Keratinocyte (primary cell): Measurements from ENCODE around the gene ZNF207. TPM values are rescaled to one million over a fixed set of nuclear protein-coding genes. Genes with fewer than 3 reads are reported as not detected.

Source experiments
- DNase-seq: peaks from one replicate; pipeline ENCODE4 v3.0.0-alpha.2; 2011; ENCODE audit warnings: low read depth, missing footprints, low spot score
- FAIRE-seq: peaks from 2 replicates; lab custom pipeline; 2011; peaks lifted over from hg19 to GRCh38; lab: Jason Lieb, UNC
- H2AFZ ChIP-seq: 2 replicates; pipeline ENCODE4 v1.6.0; 2012; ENCODE audit warnings: low read length, control low read depth, inconsistent platforms; ENCODE audit not compliant: control insufficient read depth
- H3K27ac ChIP-seq: 2 replicates; pipeline ENCODE4 v1.5.1; 2011; ENCODE audit warnings: low read length; ENCODE audit not compliant: control insufficient read depth, insufficient read depth
- H3K27me3 ChIP-seq: 3 replicates; pipeline ENCODE4 v1.6.0; 2011; ENCODE audit warnings: low read length; ENCODE audit not compliant: control insufficient read depth, insufficient read depth; ENCODE audit errors: extremely low read depth
- H3K36me3 ChIP-seq, 2 experiments: 2 replicates in 1 of 2; 3 replicates in 1 of 2; pipeline ENCODE4 v1.5.1; 2011; ENCODE audit warnings: low read length in 2 of 2, mild to moderate bottlenecking in 1 of 2; ENCODE audit not compliant: control insufficient read depth in 2 of 2, insufficient read depth in 2 of 2; ENCODE audit errors: extremely low read depth in 1 of 2
- H3K4me1 ChIP-seq: 3 replicates; pipeline ENCODE4 v1.5.1; 2011; ENCODE audit warnings: low read length; ENCODE audit not compliant: control insufficient read depth, insufficient read depth; ENCODE audit errors: extremely low read depth
- H3K4me2 ChIP-seq: 3 replicates; pipeline ENCODE4 v1.6.0; 2011; ENCODE audit warnings: low read depth, low read length; ENCODE audit not compliant: control insufficient read depth, insufficient read depth; ENCODE audit errors: extremely low read depth
- H3K4me3 ChIP-seq, 3 experiments: fragments of 200-600 bp in 1 of 3; sonication (generic) in 1 of 3; 2 replicates in 2 of 3; 3 replicates in 1 of 3; pipeline ENCODE4 v1.5.1; 2011 to 2016; ENCODE audit warnings: low read length in 3 of 3, mild to moderate bottlenecking in 3 of 3, control low read depth in 2 of 3, inconsistent platforms in 1 of 3, low read depth in 1 of 3, mixed read lengths in 1 of 3, mixed run types in 1 of 3, moderate library complexity in 1 of 3; ENCODE audit not compliant: control insufficient read depth in 2 of 3, insufficient read depth in 2 of 3; ENCODE audit errors: extremely low read depth in 1 of 3
- H3K79me2 ChIP-seq: 2 replicates; pipeline ENCODE4 v1.6.0; 2012; ENCODE audit warnings: low read length; ENCODE audit not compliant: control insufficient read depth, insufficient read depth
- H3K9ac ChIP-seq: 3 replicates; pipeline ENCODE4 v1.6.0; 2011; ENCODE audit warnings: low read length; ENCODE audit not compliant: control insufficient read depth, insufficient read depth; ENCODE audit errors: extremely low read depth
- H3K9me1 ChIP-seq: 3 replicates; pipeline ENCODE4 v1.6.0; 2011; ENCODE audit warnings: low read length; ENCODE audit not compliant: control insufficient read depth, insufficient read depth; ENCODE audit errors: extremely low read depth
- H3K9me3 ChIP-seq: 2 replicates; pipeline ENCODE4 v1.5.1; 2012; ENCODE audit warnings: low read depth, low read length; ENCODE audit not compliant: control insufficient read depth
- H4K20me1 ChIP-seq: 3 replicates; pipeline ENCODE4 v1.6.0; 2011; ENCODE audit warnings: low read length; ENCODE audit not compliant: control insufficient read depth, insufficient read depth; ENCODE audit errors: extremely low read depth
- EZH2 ChIP-seq: IDR thresholded peaks from one replicate; pipeline ENCODE4 v1.6.1; 2012; ENCODE audit warnings: inconsistent platforms, mild to moderate bottlenecking, low read length, moderate library complexity
- dilution Hi-C: fragments of 300-500 bp; cut with MboI; formaldehyde crosslinking; loops from one replicate; pipeline ENCODE4 v1.7.0; 2020; ENCODE audit warnings: low sequenced_read_pairs; ENCODE audit not compliant: extremely low pct_ligation_motif_present
- polyA plus RNA-seq, 5 experiments: library from polyadenylated mRNA; depleted of rRNA in 3 of 5; stranded (reverse) in 3 of 5; stranded (forward) in 1 of 5; unstranded in 1 of 5; fragments of >200 nt; gene quantifications; 1 replicate in 1 of 5; 2 replicates in 3 of 5; 3 replicates in 1 of 5; pipeline versions ENCODE4 v1.2.1 to v1.2.3, GENCODE V29; 2011 to 2012; ENCODE audit warnings: missing spikeins in 2 of 5, low read depth in 1 of 5, low replicate concordance in 1 of 5
- TF ChIP-seq, protein P1 (sequence below), 3 experiments: IDR thresholded peaks in 1 of 3; conservative IDR thresholded peaks in 1 of 3; optimal IDR thresholded peaks in 1 of 3; 2 replicates in 2 of 3; 3 replicates in 1 of 3; pipeline versions ENCODE3 to v1.5.1; 2011; ENCODE audit warnings: low read length in 3 of 3, mild to moderate bottlenecking in 3 of 3, moderate library complexity in 2 of 3, control low read depth in 1 of 3, inconsistent platforms in 1 of 3; ENCODE audit not compliant: insufficient read depth in 2 of 3; ENCODE audit errors: extremely low read depth in 1 of 3

The ZNF207 gene
- polyA plus RNA-seq, 1 donor (not counting 4 experiments of a cell fraction or from before 2014, with no cell fraction given): 172 TPM

DNA sequence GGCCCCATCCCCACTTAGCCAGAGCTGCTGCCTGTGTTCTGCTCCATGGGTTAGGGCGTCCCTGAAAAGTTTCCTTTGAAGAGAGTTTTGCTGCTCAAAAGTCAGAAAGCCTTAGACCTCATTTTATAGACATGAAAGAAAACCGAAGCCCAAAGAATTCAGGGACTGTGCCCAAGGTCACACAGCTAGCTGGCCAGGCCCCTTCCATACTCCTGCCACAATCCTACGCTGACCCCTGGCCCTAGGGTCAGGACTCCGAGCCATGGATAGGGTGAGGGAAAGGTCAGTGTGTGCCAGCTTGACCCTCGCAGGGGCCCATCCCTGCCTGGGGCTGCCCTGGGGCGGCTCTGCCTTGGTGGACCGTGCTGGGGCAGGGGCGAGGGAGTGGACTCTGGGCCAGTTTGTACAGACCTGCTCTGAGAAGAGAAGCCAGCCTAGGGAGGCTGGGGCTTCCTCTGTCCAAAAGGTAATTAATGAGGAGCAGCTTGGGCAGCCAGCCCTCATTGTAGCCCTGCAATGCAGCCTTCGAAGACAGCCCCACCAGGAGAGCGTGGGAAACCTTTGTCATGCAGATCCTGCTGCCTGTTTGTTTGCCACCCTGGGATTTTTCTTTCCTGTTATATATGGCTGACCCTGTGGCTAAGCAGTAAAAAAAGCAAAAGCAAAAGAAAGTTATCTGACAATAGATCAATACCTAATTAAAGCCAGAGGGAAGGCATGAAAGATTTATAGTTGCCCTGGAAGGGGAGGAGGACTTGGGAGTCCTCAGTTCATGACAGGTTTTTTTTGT is 46.9 kb upstream of the ZNF207 start:
- Histone ChIP-seq H4K20me1 (no peaks in the 10 kb centered on the region), H2AFZ (no peak overlapping the region), H3K4me1 (no peaks in the 10 kb centered on the region), H3K79me2 (no peaks in the 10 kb centered on the region), H3K9me1 (no peaks in the 10 kb centered on the region), H3K9me3 (no peaks in the 10 kb centered on the region), H3K27me3 (peaks cover 5% of the 10 kb centered on the region), H3K36me3 (no peaks in the 10 kb centered on the region), H3K4me3 (no peak overlapping the region), H3K27ac (no peak overlapping the region), H3K4me2 (no peak overlapping the region), H3K9ac (no peak overlapping the region)
- DNase-seq: no peak
- FAIRE-seq: no peak
- TF ChIP-seq, protein P1, sequence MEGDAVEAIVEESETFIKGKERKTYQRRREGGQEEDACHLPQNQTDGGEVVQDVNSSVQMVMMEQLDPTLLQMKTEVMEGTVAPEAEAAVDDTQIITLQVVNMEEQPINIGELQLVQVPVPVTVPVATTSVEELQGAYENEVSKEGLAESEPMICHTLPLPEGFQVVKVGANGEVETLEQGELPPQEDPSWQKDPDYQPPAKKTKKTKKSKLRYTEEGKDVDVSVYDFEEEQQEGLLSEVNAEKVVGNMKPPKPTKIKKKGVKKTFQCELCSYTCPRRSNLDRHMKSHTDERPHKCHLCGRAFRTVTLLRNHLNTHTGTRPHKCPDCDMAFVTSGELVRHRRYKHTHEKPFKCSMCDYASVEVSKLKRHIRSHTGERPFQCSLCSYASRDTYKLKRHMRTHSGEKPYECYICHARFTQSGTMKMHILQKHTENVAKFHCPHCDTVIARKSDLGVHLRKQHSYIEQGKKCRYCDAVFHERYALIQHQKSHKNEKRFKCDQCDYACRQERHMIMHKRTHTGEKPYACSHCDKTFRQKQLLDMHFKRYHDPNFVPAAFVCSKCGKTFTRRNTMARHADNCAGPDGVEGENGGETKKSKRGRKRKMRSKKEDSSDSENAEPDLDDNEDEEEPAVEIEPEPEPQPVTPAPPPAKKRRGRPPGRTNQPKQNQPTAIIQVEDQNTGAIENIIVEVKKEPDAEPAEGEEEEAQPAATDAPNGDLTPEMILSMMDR (optimal IDR thresholded peaks at IDR 0.05 in 1 of 3, IDR thresholded peaks at IDR 0.05 in 1 of 3, conservative IDR thresholded peaks at IDR 0.05 in 1 of 3; ENCODE audit: extremely low read depth in 1 of 3, insufficient read depth in 2 of 3, low read length in 3 of 3): no peak
- TF ChIP-seq EZH2: no peak
- dilution Hi-C loops: no loop called here

DNA sequence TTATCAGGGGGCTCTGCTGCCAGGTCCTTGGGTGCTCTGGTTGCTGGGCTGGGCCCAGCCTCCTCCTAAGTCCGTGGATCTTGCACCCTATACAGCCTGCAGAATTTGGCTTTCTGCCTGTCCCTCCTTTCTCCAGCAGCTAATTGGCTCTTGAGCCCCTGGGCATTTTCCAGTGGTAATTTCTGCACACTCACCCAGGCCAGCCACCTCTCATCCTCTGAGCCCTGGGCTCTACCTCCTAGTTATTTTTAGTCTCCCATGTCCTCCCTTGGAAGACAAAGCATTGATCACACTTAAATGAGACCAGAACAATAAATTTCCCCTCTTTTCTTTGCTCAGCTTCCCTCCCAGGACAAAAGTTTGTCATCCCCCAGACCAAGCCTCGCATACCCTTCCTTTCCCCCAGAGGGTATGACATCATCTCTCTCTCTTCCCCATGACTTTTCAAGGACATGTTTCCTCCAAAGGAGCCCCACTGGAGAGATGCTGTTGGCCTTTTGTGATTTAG is 46.1 kb upstream of the ZNF207 start:
- no peak for TF ChIP-seq EZH2
- TF ChIP-seq, protein P1 (optimal IDR thresholded peaks at IDR 0.05 in 1 of 3, IDR thresholded peaks at IDR 0.05 in 1 of 3, conservative IDR thresholded peaks at IDR 0.05 in 1 of 3; ENCODE audit: extremely low read depth in 1 of 3, insufficient read depth in 2 of 3, low read length in 3 of 3): no peak
- Histone ChIP-seq H3K9ac (no peak overlapping the region), H2AFZ (no peak overlapping the region), H3K9me3 (no peaks in the 10 kb centered on the region), H3K4me1 (no peaks in the 10 kb centered on the region), H3K79me2 (no peaks in the 10 kb centered on the region), H3K27me3 (peaks cover 5% of the 10 kb centered on the region), H3K4me3 (no peak overlapping the region), H4K20me1 (no peaks in the 10 kb centered on the region), H3K4me2 (no peak overlapping the region), H3K36me3 (no peaks in the 10 kb centered on the region), H3K9me1 (no peaks in the 10 kb centered on the region), H3K27ac (no peak overlapping the region)
- FAIRE-seq: no peak
- dilution Hi-C loops: no loop called here
- DNase-seq: no peak
